ENCODE measurements around the gene PPM1H. TPM values are rescaled to one million over a fixed set of nuclear protein-coding genes. Genes with fewer than 3 reads are reported as not detected.

PPM1H gene
- total RNA-seq, 4 donors from 2014 or later = 0.09 to 7.6 (median 0.76) TPM; not detected in 1

DNA sequence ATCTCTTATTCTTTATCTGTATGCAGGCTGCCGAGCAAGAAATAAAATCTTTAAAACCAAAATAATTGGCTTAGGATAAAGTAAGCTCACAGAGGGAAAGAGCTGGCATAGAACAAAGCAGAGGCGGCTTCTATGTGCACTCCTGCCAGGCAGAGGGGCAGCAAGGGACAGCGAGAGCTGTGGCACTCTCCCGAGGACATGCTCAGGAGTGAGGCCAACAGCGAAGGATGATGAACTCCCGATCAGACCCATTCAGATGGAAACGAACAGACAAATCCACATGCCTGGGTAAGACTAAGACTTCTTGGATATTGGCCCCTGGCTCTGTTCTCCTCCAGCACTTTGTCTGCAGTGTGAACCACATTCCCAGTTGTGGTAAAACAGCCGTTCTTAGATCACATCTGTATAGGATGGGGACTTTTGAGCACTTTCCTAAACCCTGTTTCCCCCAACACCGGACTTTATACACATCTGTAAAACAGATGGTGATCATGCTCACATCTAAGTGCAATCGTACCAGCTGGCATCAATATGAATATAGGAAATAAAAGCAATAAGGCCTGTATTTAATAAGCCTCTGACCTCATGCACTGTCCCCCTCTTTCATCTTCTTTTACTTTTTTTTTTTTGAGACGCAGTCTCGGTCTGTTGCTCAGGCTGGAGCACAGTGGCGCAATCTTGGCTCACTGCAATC, 134.1 kb downstream of the PPM1H start:
- Histone ChIP-seq H3K4me1 (no peaks in the 10 kb centered on the region), H3K4me3 (no peak overlapping the region), H3K36me3 (no peaks in the 10 kb centered on the region), H3K9me3 (no peaks in the 10 kb centered on the region), H3K27ac (no peak overlapping the region), H3K27me3 (no peaks in the 10 kb centered on the region)
- DNase-seq = no peak
- TF ChIP-seq POLR2A (IDR thresholded peaks at IDR 0.05) = no peak
- TF ChIP-seq, protein P1, sequence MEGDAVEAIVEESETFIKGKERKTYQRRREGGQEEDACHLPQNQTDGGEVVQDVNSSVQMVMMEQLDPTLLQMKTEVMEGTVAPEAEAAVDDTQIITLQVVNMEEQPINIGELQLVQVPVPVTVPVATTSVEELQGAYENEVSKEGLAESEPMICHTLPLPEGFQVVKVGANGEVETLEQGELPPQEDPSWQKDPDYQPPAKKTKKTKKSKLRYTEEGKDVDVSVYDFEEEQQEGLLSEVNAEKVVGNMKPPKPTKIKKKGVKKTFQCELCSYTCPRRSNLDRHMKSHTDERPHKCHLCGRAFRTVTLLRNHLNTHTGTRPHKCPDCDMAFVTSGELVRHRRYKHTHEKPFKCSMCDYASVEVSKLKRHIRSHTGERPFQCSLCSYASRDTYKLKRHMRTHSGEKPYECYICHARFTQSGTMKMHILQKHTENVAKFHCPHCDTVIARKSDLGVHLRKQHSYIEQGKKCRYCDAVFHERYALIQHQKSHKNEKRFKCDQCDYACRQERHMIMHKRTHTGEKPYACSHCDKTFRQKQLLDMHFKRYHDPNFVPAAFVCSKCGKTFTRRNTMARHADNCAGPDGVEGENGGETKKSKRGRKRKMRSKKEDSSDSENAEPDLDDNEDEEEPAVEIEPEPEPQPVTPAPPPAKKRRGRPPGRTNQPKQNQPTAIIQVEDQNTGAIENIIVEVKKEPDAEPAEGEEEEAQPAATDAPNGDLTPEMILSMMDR (IDR thresholded peaks at IDR 0.05) = no peak
- 78% methylated on average over 13 of the region's 13 CpGs for WGBS, 2 donors
- intact Hi-C loops (cut with DNase I) = no loop called here

DNA sequence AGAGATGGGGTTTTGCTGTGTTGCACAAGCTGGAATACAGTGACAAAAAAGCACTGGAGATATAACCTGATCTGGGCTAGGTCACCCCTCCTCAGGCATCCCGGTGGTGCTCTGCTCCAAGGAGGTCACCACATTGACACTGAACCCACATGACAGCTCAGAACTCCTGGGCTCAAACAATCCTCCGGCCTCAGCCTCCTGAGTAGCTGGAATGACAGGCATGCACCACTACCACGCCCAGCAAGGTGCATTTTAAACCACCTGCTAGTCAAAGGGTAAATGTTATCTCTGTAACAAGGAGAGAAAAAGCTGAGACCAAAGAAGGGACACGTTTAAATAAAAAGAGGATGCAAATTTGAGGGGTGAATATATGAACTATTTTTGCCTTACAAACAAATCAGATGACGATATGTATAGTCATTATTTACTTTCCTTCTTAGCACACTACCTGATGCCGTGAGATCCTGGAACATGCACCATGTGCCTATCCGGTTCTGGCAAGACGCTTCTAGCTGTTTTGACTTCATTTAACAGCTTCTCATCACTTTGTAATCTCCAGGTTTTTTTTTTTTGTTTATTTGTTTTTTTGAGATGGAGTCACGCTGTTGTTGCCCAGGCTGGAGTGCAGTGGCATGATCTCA, 135.1 kb downstream of the PPM1H start:
- H3K9me3 ChIP-seq = no peaks in the 10 kb centered on the region
- no peaks in the 10 kb centered on the region for H3K36me3 ChIP-seq
- 54 to 60% methylated on average over 9 of the region's 9 CpGs for whole genome bisulfite sequencing, 2 donors
- no peak overlapping the region for H3K4me3 ChIP-seq
- no peak overlapping the region for H3K27ac ChIP-seq
- no peak for TF ChIP-seq POLR2A (IDR thresholded peaks at IDR 0.05)
- TF ChIP-seq, protein P1 (IDR thresholded peaks at IDR 0.05) = no peak
- intact Hi-C loops (cut with DNase I) = loop anchor here (5.0 to 10.0 kb wide), 2 partner anchors 218 to 355 kb away; no protein-coding TSS in a partner anchor
- DNase-seq = no peak
- no peaks in the 10 kb centered on the region for H3K4me1 ChIP-seq
- H3K27me3 ChIP-seq = no peaks in the 10 kb centered on the region

DNA sequence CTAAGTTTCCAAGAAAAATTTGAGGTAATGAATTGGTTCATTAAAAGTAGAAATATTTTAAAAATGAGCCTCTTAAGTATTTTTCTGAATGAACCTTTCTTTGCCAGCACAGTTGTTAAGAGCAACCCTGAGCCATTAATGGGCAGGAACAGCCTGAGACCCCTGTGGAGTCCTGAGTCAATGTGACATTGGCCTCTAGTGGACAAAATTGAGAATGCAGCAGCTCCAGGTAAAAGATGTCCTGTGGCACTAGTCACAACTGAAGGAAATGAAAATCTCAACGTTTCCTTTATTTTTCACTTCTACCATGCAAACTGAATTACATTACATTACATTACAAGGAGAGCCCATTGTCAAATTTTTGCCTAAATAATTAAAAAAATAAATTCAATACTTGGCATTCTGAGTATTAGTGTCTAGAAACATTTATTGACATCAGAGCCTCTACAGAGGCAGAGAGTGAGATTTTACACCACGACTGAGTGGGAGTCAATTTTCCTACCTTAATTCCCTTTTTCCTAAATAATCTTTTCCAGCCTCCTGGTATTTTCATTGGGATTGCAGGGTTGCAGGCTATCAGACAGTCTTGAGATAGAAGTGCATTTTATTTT, 135.7 kb downstream of the PPM1H start:
- no peaks in the 10 kb centered on the region for H3K36me3 ChIP-seq
- H3K27me3 ChIP-seq = no peaks in the 10 kb centered on the region
- no peaks in the 10 kb centered on the region for H3K9me3 ChIP-seq
- TF ChIP-seq, protein P1 (IDR thresholded peaks at IDR 0.05) = peak; percentile 78 to 93 (median 89)
- TF ChIP-seq POLR2A (IDR thresholded peaks at IDR 0.05) = no peak
- H3K4me1 ChIP-seq = peaks cover 0 to 3% (median 0%) of the 10 kb centered on the region in 3 donors
- intact Hi-C loops (cut with DNase I) = loop anchor here (5.0 to 10.0 kb wide), 2 partner anchors 217 to 354 kb away; no protein-coding TSS in a partner anchor
- WGBS, 2 donors = 29 to 31% methylated on average over 2 of the region's 2 CpGs
- no peak for DNase-seq
- H3K4me3 ChIP-seq = no peak overlapping the region
- no peak overlapping the region for H3K27ac ChIP-seq

DNA sequence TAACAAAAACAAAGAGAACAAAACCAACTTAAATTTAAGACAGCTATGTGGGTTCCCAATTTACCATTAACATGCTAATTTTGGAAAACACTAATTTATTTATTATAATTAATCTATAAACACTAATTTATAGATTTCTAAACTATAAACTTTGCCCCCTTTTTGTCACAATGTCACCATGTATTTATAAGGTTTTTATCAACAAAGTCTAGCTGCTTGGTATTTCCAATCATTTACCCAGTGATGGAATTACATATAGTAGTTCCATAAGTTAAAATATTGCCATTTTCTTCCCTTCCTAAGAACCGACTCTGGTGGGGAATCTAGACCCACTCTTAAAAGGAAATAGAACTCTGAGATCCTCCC, 140.7 kb downstream of the PPM1H start:
- WGBS, 2 donors = 14 to 43% methylated on average over 1 of the region's 1 CpG
- Histone ChIP-seq H3K4me3 (no peak overlapping the region), H3K27ac (no peak overlapping the region), H3K9me3 (no peaks in the 10 kb centered on the region), H3K36me3 (no peaks in the 10 kb centered on the region), H3K4me1 (peaks cover 0 to 13% (median 3%) of the 10 kb centered on the region in 3 donors), H3K27me3 (no peaks in the 10 kb centered on the region)
- no peak for DNase-seq
- intact Hi-C loops (cut with DNase I) = loop anchor here (5.0 to 10.0 kb wide), 2 partner anchors 187 to 349 kb away; no protein-coding TSS in a partner anchor
- no peak for TF ChIP-seq POLR2A (IDR thresholded peaks at IDR 0.05)
- TF ChIP-seq, protein P1 (IDR thresholded peaks at IDR 0.05) = no peak
